Caco-2 (cell line): Measurements from ENCODE around the gene NKAIN1. TPM values are rescaled to one million over a fixed set of nuclear protein-coding genes. Genes with fewer than 3 reads are reported as not detected.

Source experiments
- BruUV-seq: library from RNA; stranded (reverse); fragments of 400-500 nt; replicated peaks from 2 replicates; lab custom pipeline; 2021; lab: Mats Ljungman, UMichigan
- CTCF ChIA-PET: fragments of 300-600 bp; sonication (Branson Sonifier 250); formaldehyde crosslinking; loops from one replicate; lab custom pipeline; 2022; ENCODE audit warnings: antibody characterized with exemption; lab: Charles Lee
- POLR2A ChIA-PET: fragments of 300-600 bp; sonication (Branson Sonifier 250); formaldehyde crosslinking; loops from one replicate; lab custom pipeline; 2022; ENCODE audit warnings: antibody characterized with exemption; lab: Charles Lee
- DNase-seq, 2 experiments: peaks; one replicate each; pipeline versions ENCODE4 v3.0.0 to v3.0.0-alpha.2; 2020 to 2022
- H3K27me3 ChIP-seq: replicated peaks from 2 replicates; pipeline ENCODE4 v1.6.0; 2011; ENCODE audit warnings: low read length; ENCODE audit not compliant: control insufficient read depth, insufficient read depth
- H3K36me3 ChIP-seq: 2 replicates; pipeline ENCODE4 v1.5.1; 2011; ENCODE audit warnings: low read length; ENCODE audit not compliant: control insufficient read depth, insufficient read depth
- H3K4me1 ChIP-seq: fragments of 250-450 bp; sonication (Bioruptor Pico); 2 replicates; pipeline ENCODE4 v1.5.1; 2020; ENCODE audit warnings: mild to moderate bottlenecking
- H3K4me3 ChIP-seq: 2 replicates; pipeline ENCODE4 v1.5.1; 2011; ENCODE audit warnings: low read depth, mild to moderate bottlenecking, control low read depth, low read length
- H3K9me3 ChIP-seq: fragments of 250-450 bp; sonication (Bioruptor Pico); 2 replicates; pipeline ENCODE4 v1.5.1; 2020; ENCODE audit warnings: mild to moderate bottlenecking, moderate library complexity
- H3K27ac Mint-ChIP-seq: one replicate; pipeline ENCODE4 v1.8.0; 2022; ENCODE audit warnings: mixed read lengths; ENCODE audit not compliant: unreplicated experiment
- H3K27me3 Mint-ChIP-seq: one replicate; pipeline ENCODE4 v1.8.0; 2022; ENCODE audit warnings: mixed read lengths; ENCODE audit not compliant: insufficient read depth, unreplicated experiment
- H3K36me3 Mint-ChIP-seq: one replicate; pipeline ENCODE4 v1.8.0; 2022; ENCODE audit warnings: mild to moderate bottlenecking, mixed read lengths; ENCODE audit not compliant: insufficient read depth, unreplicated experiment
- H3K4me1 Mint-ChIP-seq: one replicate; pipeline ENCODE4 v1.8.0; 2022; ENCODE audit warnings: low read depth, mixed read lengths; ENCODE audit not compliant: unreplicated experiment
- H3K4me3 Mint-ChIP-seq: one replicate; pipeline ENCODE4 v1.8.0; 2022; ENCODE audit warnings: mild to moderate bottlenecking, moderate library complexity, mixed read lengths; ENCODE audit not compliant: unreplicated experiment
- H3K9me3 Mint-ChIP-seq: one replicate; pipeline ENCODE4 v1.8.0; 2022; ENCODE audit warnings: mixed read lengths; ENCODE audit not compliant: unreplicated experiment
- CTCF ChIP-seq, 2 experiments: fragments of 200-600 bp in 1 of 2; IDR thresholded peaks; 1 replicate in 1 of 2; 2 replicates in 1 of 2; pipeline versions ENCODE4 v1.5.1 to v1.8.0; 2011 to 2022; ENCODE audit warnings: antibody characterized with exemption in 1 of 2, control low read depth in 1 of 2, inconsistent platforms in 1 of 2, low read depth in 1 of 2, low read length in 1 of 2, mild to moderate bottlenecking in 1 of 2, moderate library complexity in 1 of 2; ENCODE audit not compliant: insufficient read depth in 1 of 2, severe bottlenecking in 1 of 2, unreplicated experiment in 1 of 2
- intact Hi-C: fragments of 100-400 bp; cut with micrococcal nuclease; formaldehyde crosslinking; loops from one replicate; pipeline ENCODE4 v1.10.0; 2022; ENCODE audit not compliant: unreplicated experiment
- total RNA-seq: library from RNA; stranded (reverse); gene quantifications from 2 replicates; pipeline ENCODE4 v1.2.3, GENCODE V29; 2022

The NKAIN1 gene
- total RNA-seq, 1 experiment from 2014 or later: not detected

GRCh38 chr1:31154000-31154631 lies 85.6 kb downstream of the NKAIN1 start:
- TSS peak; percentile 98 for BruUV-seq
- POLR2A ChIA-PET: interaction anchor here (0.6 kb wide), 1 partner anchor 222 kb away, joined by 3 read pairs; no protein-coding TSS in a partner anchor
- intact Hi-C loops: no loop called here

GRCh38 chr1:31153423-31153822 lies 86.3 kb downstream of the NKAIN1 start:
- H3K4me3 ChIP-seq: no peak overlapping the region
- intact Hi-C loops: no loop called here
- no peaks in the 10 kb centered on the region for H3K27me3 ChIP-seq
- no peak overlapping the region for H3K27ac Mint-ChIP-seq
- peak overlapping the region; percentile 22 for H3K4me3 Mint-ChIP-seq
- H3K27me3 Mint-ChIP-seq: no peaks in the 10 kb centered on the region
- no peak for TF ChIP-seq CTCF (IDR thresholded peaks at IDR 0.05; ENCODE audit: insufficient read depth in 1 of 2, low read depth in 1 of 2, low read length in 1 of 2, severe bottlenecking in 1 of 2, unreplicated experiment in 1 of 2)
- peaks cover 6% of the 10 kb centered on the region for H3K4me1 Mint-ChIP-seq
- no peaks in the 10 kb centered on the region for H3K9me3 Mint-ChIP-seq
- BruUV-seq: no TSS peak
- H3K4me1 ChIP-seq: peaks cover 7% of the 10 kb centered on the region
- ChIA-PET POLR2A (interaction anchor here (1.2 kb wide), 1 partner anchor 88 kb away, joined by 4 read pairs; the partner anchor contains the start of gene PUM1), CTCF (no interaction called here)
- no peak for DNase-seq
- no peaks in the 10 kb centered on the region for H3K36me3 ChIP-seq
- no peaks in the 10 kb centered on the region for H3K9me3 ChIP-seq
- H3K36me3 Mint-ChIP-seq: peaks cover 6% of the 10 kb centered on the region

More at GRCh38 chr1:31154000-31154631, 85.6 kb downstream of the NKAIN1 start:
- no peaks in the 10 kb centered on the region for H3K27me3 Mint-ChIP-seq
- DNase-seq: no peak
- H3K27me3 ChIP-seq: no peaks in the 10 kb centered on the region
- peak overlapping the region; percentile 84 for H3K4me3 Mint-ChIP-seq
- no peaks in the 10 kb centered on the region for H3K9me3 Mint-ChIP-seq
- TF ChIP-seq CTCF (IDR thresholded peaks at IDR 0.05; ENCODE audit: insufficient read depth in 1 of 2, low read depth in 1 of 2, low read length in 1 of 2, severe bottlenecking in 1 of 2, unreplicated experiment in 1 of 2): no peak
- CTCF ChIA-PET: interaction anchor here (0.6 to 1.1 kb wide), 2 partner anchors 27 to 954 kb away, joined by 4 to 7 read pairs; partner anchors contain the start of gene KPNA6
- no peaks in the 10 kb centered on the region for H3K9me3 ChIP-seq
- H3K36me3 Mint-ChIP-seq: peaks cover 6% of the 10 kb centered on the region
- peaks cover 6% of the 10 kb centered on the region for H3K4me1 Mint-ChIP-seq
- H3K27ac Mint-ChIP-seq: peak overlapping the region; percentile 80
- H3K4me1 ChIP-seq: peaks cover 7% of the 10 kb centered on the region
- no peaks in the 10 kb centered on the region for H3K36me3 ChIP-seq
- H3K4me3 ChIP-seq: peak overlapping the region; percentile 9

GRCh38 chr1:31152181-31152795 lies 87.4 kb downstream of the NKAIN1 start:
- peaks cover 7% of the 10 kb centered on the region for H3K4me1 ChIP-seq

More at GRCh38 chr1:31152181-31152795, 87.4 kb downstream of the NKAIN1 start:
- no peak for TF ChIP-seq CTCF (IDR thresholded peaks at IDR 0.05; ENCODE audit: insufficient read depth in 1 of 2, low read depth in 1 of 2, low read length in 1 of 2, severe bottlenecking in 1 of 2, unreplicated experiment in 1 of 2)
- intact Hi-C loops: no loop called here
- H3K36me3 Mint-ChIP-seq: peaks cover 6% of the 10 kb centered on the region
- H3K27ac Mint-ChIP-seq: peak overlapping the region; percentile 81
- BruUV-seq: no TSS peak
- no peaks in the 10 kb centered on the region for H3K27me3 ChIP-seq
- peak; percentile 13 to 45 for DNase-seq
- H3K9me3 Mint-ChIP-seq: no peaks in the 10 kb centered on the region
- H3K27me3 Mint-ChIP-seq: no peaks in the 10 kb centered on the region
- H3K9me3 ChIP-seq: no peaks in the 10 kb centered on the region
- ChIA-PET CTCF (no interaction called here), POLR2A (interaction anchor here (1.2 kb wide), 1 partner anchor 87 kb away, joined by 4 read pairs; the partner anchor contains the start of gene PUM1)
- no peak overlapping the region for H3K4me3 ChIP-seq
- no peak overlapping the region for H3K4me3 Mint-ChIP-seq
- peaks cover 6% of the 10 kb centered on the region for H3K4me1 Mint-ChIP-seq
- H3K36me3 ChIP-seq: no peaks in the 10 kb centered on the region
